ENCODE data around the gene GPSM3. TPM values are rescaled to one million over a fixed set of nuclear protein-coding genes. Genes with fewer than 3 reads are reported as not detected.

GPSM3 gene
- total RNA-seq, 4 donors from 2014 or later: 10.0 to 46.2 (median 12.0) TPM

DNA sequence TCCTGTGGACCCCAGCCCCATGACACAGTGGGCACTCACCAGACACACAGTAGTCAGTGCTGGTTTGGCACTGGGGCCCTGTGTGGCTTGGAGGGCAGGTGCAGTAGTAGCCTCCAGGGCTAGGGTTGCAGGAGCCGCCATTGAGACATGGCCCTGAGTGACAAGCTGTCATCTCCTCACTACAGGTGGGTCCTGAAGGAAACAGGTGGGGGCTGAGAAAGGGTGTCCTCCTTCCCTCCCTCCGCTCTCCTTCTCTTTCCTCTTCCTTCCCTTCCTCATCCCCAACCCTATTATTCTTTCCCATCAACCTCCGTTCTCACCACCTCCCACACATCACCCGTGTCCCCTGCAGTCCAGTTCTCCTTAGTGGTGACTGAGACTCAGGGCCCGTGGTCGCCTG lies 21.2 kb upstream of the GPSM3 start:
- TF ChIP-seq, protein P1, sequence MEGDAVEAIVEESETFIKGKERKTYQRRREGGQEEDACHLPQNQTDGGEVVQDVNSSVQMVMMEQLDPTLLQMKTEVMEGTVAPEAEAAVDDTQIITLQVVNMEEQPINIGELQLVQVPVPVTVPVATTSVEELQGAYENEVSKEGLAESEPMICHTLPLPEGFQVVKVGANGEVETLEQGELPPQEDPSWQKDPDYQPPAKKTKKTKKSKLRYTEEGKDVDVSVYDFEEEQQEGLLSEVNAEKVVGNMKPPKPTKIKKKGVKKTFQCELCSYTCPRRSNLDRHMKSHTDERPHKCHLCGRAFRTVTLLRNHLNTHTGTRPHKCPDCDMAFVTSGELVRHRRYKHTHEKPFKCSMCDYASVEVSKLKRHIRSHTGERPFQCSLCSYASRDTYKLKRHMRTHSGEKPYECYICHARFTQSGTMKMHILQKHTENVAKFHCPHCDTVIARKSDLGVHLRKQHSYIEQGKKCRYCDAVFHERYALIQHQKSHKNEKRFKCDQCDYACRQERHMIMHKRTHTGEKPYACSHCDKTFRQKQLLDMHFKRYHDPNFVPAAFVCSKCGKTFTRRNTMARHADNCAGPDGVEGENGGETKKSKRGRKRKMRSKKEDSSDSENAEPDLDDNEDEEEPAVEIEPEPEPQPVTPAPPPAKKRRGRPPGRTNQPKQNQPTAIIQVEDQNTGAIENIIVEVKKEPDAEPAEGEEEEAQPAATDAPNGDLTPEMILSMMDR (IDR thresholded peaks at IDR 0.05; ENCODE audit: low read depth): no peak

DNA sequence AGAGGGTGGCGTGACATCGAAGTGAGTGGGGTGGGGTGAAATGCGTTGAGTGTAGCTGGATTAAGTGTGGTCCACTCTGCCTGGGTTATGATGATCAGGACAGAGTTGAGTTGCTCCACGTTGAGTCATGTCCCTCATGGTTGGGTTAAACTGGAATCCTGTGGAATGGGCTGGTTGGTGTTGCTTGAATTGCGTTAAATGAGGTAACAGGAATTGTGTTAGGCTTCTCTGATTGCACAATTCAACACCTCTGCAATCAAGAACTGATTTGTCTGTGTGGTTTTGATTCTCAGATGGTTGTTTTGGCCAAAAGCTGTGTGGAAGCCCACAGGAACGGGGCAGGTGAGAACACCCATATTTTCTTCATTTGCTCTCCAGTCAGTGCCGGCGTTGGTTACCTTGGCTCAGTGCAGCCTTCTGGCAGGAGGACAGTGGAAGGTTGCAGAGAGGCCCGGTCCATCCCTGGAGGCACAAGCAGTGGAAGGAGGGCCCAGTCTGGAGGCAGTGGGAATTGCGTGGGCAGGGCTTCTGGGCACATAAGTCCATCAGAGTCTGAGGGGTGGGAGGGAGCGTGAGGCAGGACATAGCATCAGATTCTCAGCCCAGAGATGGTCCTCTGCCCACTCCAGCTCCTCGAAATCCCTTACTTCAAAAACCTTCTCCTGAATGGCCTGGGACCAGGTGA lies 19.8 kb upstream of the GPSM3 start:
- TF ChIP-seq, protein P1 (IDR thresholded peaks at IDR 0.05; ENCODE audit: low read depth): no peak

DNA sequence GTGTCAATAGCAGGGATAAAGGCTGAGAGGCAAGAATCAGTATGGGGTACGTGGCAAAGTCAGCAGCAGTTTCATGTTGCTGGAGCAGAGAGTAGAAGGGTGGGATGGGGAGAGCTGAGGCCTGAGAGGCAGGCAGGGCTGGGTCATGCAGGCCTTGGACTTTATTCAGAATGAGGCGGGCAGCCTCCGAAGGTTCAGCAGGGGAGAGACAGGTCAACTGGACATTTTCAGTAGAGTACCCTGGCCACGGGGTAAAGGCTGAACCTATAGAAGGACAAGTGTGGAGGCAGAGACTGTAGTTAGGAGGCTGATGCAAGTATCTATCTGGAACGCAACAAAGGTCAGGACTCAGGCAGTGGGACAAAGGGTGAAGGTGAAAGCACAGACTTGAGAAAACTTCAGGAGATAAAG lies 17.8 kb upstream of the GPSM3 start:
- TF ChIP-seq, protein P1 (IDR thresholded peaks at IDR 0.05; ENCODE audit: low read depth): no peak

DNA sequence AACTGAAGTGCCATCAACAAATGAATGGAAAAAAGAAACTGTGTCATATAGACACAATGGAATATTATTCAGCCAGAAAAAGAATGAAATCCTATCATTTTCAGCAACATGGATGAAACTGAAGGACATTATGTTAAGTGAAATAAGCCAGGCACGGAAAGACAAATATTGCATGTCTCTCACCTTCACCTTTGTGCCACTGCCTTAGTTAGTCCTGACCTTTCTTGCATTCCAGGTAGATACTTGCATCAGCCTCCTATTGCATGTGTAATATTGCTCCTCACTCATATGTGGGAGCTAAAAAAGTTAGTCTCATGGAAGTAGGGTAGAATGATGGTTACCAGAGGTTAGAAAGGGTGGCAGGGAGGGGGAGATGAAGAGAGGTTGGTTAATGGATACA lies 16.6 kb upstream of the GPSM3 start:
- TF ChIP-seq, protein P1 (IDR thresholded peaks at IDR 0.05; ENCODE audit: low read depth): no peak

DNA sequence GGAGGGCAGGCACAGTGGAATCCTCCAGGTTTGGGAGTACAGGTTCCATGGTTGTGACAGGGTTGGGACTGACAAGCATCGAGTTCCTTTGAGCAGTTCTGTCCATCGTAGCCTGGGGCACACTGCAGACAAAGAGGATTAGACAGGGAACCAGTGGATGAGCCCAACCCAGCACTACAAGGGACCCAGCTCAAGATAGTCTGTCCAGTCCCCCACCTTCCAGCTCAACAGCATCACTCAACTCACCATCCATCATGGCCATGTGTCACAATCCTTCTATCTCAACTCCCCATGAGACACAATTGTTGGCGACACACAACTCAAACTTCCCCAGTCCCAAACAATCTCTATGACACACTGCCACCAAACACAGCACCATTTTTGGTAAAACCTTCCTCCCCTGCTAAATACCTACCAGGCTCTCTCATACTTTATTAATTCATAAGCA lies 11.8 kb upstream of the GPSM3 start:
- TF ChIP-seq, protein P1 (IDR thresholded peaks at IDR 0.05; ENCODE audit: low read depth): no peak

DNA sequence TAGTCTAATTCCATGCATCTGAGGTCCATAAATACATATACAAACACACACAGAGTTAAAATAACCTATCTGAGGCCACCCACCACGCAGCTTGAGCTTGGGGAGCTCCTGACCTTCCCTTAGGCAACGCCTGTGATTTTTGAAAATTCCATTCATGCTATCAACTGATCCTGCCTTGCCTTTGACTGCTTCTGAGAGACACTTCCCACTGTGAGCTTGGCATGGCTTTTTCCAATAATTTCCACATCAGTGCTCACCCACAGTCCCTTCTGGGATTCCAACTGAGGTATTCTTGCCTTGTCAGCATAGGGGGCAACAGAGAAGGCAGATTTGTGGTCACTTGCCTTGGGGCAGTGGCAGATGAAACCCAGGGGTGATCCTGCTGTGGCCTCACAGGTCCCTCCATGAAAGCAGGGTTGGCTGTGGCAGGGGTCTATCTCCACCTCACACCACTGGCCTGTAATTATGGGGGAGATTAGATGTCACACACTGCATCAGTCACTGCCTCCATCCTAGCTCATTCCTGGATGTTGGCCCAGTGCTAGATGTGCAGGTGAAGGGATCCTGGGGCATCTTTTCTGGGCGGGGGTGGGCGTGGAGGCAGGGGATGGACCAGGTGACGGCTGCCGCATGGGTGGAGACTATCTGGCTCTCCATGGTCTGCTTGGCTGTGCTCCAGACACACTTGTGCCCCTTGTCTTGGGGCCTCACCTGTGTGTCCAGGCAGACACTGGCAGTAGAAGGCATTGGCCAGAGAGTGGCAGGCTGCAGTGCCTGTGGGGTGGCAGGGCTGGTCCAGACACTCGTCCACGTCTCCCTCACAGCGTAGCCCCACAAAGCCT lies 11.2 kb upstream of the GPSM3 start:
- TF ChIP-seq, protein P1 (IDR thresholded peaks at IDR 0.05; ENCODE audit: low read depth): no peak

DNA sequence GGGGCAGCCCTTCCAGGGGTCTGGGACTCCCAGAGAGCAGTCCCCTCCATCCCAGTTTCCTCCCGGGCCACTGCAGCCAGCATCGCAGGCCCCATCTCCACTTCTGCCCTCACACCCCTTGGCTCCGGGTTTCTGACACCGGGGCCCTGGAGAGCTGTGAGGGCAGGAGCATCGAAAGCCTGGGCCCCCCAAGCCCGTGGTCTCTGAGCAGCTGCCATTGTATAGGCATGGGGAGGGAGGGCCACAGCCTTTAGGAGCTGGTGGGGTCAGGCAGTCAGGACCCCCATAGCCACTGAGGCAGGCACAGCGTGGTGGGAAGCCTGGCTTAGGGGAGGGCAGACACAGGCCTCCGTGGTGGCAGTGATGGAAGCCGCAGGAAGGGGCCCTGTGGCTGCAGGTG lies 9.7 kb upstream of the GPSM3 start:
- TF ChIP-seq, protein P1 (IDR thresholded peaks at IDR 0.05; ENCODE audit: low read depth): no peak
